ENCODE data around the gene CSE1L. TPM values are rescaled to one million over a fixed set of nuclear protein-coding genes. Genes with fewer than 3 reads are reported as not detected.

Gene CSE1L
- total RNA-seq, 1 donor = 154 TPM

- peak; percentile 17 for DNase-seq (ENCODE audit: low read depth)
- TF ChIP-seq, protein P1, sequence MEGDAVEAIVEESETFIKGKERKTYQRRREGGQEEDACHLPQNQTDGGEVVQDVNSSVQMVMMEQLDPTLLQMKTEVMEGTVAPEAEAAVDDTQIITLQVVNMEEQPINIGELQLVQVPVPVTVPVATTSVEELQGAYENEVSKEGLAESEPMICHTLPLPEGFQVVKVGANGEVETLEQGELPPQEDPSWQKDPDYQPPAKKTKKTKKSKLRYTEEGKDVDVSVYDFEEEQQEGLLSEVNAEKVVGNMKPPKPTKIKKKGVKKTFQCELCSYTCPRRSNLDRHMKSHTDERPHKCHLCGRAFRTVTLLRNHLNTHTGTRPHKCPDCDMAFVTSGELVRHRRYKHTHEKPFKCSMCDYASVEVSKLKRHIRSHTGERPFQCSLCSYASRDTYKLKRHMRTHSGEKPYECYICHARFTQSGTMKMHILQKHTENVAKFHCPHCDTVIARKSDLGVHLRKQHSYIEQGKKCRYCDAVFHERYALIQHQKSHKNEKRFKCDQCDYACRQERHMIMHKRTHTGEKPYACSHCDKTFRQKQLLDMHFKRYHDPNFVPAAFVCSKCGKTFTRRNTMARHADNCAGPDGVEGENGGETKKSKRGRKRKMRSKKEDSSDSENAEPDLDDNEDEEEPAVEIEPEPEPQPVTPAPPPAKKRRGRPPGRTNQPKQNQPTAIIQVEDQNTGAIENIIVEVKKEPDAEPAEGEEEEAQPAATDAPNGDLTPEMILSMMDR (IDR thresholded peaks at IDR 0.05; ENCODE audit: insufficient read depth, low read length) = no peak
- H3K4me3 ChIP-seq (ENCODE audit: low read depth, low read length) = no peak overlapping the region
Measured at GRCh38 chr20:49037962-49038387, 8.1 kb upstream of the CSE1L start.

DNA sequence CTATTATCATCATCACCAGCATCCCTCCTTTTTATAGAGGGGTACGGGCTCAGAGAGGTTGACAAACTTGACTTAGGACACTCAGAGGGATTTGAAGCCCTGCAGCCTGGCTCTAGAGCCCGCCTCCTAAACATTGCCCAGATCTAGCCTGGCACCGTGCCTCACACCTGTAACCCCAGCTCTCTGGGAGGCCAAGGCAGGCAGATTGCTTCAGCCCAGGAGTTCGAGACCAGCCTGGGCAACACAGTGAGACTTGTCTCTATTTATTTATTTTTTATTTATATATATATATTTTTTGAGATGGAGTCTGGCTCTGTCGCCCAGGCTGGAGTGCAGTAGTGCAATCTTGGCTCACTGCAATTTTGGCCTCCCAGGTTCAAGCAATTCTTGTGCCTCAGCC, 6.3 kb upstream of the CSE1L start:
- TF ChIP-seq, protein P1 (IDR thresholded peaks at IDR 0.05; ENCODE audit: insufficient read depth, low read length) = no peak
- DNase-seq (ENCODE audit: low read depth) = no peak
- no peak overlapping the region for H3K4me3 ChIP-seq (ENCODE audit: low read depth, low read length)

- TF ChIP-seq, protein P1 (IDR thresholded peaks at IDR 0.05; ENCODE audit: insufficient read depth, low read length) = no peak
- DNase-seq (ENCODE audit: low read depth) = no peak
- H3K4me3 ChIP-seq (ENCODE audit: low read depth, low read length) = no peak overlapping the region
Measured at GRCh38 chr20:49043000-49043399, 3.1 kb upstream of the CSE1L start.

DNA sequence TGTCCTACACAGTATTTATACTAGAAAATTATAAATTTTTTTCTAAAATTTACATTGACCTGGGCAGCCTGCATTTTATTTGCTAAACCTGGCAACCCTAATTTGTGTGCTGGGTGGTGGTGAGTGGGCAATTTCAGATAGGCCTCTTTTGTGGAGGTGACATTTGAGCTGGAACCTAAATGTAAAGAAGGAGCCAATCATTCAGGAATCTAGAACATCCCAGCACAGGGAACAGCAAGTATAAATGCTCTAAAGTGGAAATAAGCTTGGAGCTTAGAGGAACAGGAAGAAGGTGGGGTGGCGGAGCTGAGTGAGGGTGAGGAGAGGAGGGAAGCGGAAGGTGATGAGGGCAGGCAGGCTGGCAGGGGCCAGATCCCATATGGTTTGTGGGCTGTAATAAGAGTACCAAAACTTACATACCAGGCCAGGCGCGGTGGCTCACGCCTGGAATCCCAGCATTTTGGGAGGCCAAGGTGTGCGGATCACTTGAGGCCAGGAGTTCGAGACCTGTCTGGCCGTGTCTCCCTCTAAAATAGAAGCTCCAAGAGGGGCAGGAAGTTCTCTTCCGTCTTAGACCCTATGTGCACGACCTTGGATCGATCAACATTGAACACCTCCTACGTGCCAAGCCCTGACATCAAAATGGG, 549 bp upstream of the CSE1L start:
- peak overlapping the region; percentile 69 for H3K4me3 ChIP-seq (ENCODE audit: low read depth, low read length)
- TF ChIP-seq, protein P1 (IDR thresholded peaks at IDR 0.05; ENCODE audit: insufficient read depth, low read length) = no peak
- DNase-seq (ENCODE audit: low read depth) = peak; percentile 9

DNA sequence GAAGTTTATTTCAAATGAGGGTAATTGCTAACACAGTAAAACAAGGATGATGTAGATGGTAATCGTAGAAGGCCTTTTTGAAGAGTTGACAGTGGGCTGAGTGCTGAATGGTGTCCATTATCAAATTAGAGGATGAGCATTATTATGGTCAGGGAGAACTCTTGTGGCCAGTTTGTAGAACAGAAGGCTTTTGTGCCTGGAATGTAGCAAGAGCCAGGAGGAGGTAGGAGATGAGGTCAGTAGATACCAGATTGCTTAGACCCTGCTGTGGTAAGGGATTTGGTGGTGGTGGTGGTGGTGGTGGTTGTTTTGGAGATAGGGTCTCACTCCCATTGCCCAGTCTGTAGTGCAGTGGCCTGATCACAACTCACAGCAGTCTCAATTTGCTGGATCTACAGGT, 6.2 kb downstream of the CSE1L start:
- no peak overlapping the region for H3K4me3 ChIP-seq (ENCODE audit: low read depth, low read length)
- DNase-seq (ENCODE audit: low read depth) = no peak
- TF ChIP-seq, protein P1 (IDR thresholded peaks at IDR 0.05; ENCODE audit: insufficient read depth, low read length) = no peak

DNA sequence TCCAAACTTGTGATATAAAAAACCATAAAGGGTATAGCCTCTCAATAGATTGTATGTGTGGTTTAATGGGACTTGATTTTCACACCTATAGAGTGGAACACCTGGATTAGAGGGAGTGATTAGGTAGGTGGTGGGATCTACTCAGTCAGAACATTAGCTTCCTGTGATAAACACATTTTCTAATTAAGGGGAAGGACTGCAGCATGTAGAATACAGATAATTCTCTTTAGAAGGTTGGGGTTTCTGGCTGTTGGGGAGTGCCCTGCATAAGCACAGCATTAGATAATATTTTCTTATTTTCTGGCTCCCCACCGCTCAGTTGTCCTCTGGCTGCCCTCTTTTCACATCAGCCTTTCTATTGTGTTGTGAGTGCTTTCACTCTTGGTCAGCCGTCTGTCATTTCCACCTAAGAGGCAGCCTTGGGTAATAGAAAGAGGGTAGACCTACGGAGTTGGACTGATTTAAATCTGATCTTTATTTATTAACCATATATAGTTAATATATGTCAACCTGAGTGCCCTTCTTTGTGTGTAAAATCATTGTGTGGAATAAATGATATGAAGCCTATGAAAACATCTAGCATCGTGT, 8.0 kb downstream of the CSE1L start:
- no peak for DNase-seq (ENCODE audit: low read depth)
- TF ChIP-seq, protein P1 (IDR thresholded peaks at IDR 0.05; ENCODE audit: insufficient read depth, low read length) = no peak
- H3K4me3 ChIP-seq (ENCODE audit: low read depth, low read length) = no peak overlapping the region

All from fibroblast of the aortic adventitia (primary cell).